ENCODE results near the gene ELAVL3.
A peak's percentile ranks its signal among the peaks of the same experiment; 100 is the strongest.
"Not testable (repeated sequence)": the region's sequence is repeated elsewhere in the genome, so short reads cannot be mapped to it uniquely, and the experiment has no call there.

Gene ELAVL3

DNA sequence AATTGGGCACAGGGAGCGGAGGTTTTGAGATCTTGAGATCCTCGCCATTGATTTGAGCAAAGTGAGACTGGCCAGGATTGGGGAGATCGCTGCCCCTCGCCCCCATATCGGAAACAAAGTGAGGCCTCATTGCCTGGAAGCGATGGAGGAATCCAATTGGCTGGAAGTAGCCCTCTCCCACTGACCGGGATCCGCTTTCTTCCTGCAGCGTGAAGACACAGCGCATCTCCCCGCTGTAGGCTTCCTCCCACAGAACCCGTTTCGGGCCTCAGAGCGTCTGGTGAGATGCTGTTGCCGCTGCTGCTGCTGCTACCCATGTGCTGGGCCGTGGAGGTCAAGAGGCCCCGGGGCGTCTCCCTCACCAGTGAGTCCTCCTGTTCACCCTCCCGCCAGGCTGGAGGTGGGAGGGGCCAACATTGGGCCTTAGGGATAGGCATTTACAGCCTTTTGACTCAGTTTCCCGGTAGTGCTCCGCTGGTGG lies 45.0 kb downstream of the ELAVL3 start:
- peak; percentile 49 for DNase-seq (ENCODE audit: low spot score)

DNA sequence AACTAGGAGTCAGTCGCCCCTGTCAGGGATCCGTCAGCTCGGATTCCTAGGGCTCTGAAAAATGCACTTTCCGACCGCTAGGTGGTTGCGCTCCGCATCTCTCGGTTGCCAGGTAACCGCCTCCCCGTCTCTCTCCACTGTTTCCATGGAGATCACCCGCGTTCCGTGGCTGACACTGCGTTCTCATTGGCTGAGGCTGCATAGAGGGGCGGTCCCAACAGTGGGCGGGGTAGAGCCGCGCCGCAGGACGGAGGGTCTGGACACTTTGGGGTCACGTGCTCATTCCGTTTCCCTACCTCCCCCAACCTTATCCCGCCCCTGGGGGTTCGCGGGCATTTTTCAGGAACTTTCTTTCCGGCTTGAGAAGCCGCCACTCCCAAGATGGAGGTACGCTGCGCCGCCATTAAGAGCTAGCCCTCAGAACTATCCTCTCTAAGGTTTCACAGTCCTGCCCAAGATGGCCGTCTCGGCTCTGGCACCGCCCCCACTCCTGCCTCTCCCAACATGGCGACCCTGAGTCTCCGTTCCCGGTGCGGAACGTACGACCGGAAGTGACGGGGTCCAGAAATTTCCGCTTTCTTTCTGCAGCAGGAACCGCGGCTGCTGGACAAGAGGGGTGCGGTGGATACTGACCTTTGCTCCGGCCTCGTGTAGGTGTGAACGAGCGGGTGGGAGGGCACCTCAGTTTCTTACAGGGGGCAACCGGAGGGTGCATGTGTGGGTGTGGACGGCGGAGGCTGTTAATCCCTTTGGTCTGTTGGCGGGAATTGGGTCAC lies 45.6 kb downstream of the ELAVL3 start, which contains the start of the genes ODAD3 and PRKCSH:
Gene ODAD3, minus strand, starts transcription at position 65 of the 776 bp plus-strand sequence. CDS start 105 bp downstream, outside the sequence.
Gene PRKCSH, plus strand, starts transcription at position 579 of the 776 bp plus-strand sequence. CDS start 483 bp downstream, outside the sequence.
- peak; percentile 99 for DNase-seq (ENCODE audit: low spot score)

DNA sequence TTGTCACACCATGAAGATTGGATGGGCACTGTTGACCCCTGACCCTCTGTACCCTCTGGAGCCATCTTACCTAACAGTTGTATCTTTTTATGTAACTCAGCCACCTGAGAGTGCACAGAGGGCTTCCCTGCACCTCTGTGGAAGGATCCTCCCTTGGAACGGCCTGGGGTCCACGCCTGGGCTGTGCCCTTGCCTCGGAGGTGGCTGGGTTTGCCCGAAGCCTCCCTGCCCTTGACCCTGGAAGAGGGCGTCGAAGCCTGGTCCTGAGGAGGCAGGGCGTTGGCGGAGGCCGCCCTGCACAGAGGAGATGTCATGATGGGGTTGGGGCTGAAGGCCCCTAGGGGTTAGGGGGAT lies 46.2 kb downstream of the ELAVL3 start:
- no peak for DNase-seq (ENCODE audit: low spot score)

DNA sequence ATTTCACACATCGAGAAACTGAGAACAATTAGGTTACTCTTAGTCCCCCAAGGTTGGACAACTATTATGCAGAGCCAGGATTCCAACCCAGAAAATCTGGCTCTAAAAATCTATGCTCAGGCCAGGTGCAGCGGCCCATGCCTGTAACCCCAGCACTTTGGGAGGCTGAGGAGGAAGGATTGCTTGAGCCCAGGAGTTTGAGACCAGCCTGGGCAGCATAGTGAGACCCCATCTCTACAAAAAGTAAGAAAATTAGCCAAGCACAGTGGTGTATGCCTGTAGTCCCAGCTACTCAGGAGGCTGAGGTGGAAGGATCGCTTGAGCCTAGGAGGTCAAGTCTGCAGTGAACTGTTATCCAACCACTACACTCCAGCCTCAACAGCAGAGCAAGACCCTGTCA lies 47.3 kb downstream of the ELAVL3 start:
- DNase-seq (ENCODE audit: low spot score): not testable (repeated sequence)

DNA sequence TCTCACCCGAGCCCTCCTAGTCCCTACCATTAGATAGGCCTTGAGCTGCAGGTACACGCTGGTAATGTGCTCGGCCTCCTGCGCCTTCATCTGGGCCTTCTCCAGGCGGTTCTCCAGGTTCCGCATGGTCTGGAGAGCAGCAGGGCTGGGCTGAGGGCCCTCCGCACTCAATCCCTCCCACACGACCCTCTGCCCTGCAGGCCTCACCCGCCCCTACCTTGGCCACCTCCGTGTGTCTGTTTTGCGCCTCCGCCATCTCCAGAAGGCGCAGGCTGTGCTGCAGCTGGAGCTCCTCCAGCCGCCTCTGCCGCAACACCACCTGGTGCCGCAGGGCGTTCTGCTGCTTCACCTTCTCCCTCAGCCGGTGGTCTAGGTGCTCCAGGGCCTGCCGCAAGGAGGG lies 54.2 kb downstream of the ELAVL3 start:
- no peak for DNase-seq (ENCODE audit: low spot score)

DNA sequence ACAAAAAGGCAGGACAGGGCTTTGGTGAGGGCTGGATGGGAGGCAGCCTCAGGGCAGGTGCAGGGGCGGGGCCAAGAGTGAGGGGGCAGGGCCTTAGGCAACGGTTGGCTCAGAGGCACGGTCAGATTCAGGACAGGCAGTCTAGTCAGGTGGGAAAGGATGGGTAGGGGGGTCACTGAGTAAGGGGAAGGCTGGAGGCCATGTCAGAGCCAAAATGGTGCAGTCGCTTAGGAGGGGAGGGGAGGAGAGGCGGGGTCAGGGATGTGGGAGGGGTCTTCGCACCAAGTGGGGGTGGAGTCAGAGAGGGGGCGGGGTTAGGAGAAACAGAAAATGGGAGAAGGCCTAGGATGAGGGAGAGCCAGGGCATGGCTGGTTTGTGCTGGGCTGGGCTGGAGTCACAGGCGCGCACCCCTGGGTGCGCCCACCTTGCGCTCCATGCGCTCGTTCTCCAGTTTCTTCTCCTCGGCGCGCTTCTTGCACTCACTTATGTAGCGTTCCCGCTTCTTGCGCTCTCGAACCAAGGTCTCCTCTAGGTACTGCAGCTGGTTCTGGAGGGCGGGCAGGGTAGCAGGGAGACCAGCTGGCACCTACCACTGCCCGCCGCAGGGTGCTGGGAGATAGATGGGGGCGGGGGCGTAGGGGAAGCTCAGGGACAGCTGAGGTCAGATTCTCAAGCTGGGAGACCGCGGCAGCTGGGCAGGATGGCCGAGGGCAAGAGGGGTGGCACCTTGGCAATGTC lies 55.0 kb downstream of the ELAVL3 start:
- no peak for DNase-seq (ENCODE audit: low spot score)

DNA sequence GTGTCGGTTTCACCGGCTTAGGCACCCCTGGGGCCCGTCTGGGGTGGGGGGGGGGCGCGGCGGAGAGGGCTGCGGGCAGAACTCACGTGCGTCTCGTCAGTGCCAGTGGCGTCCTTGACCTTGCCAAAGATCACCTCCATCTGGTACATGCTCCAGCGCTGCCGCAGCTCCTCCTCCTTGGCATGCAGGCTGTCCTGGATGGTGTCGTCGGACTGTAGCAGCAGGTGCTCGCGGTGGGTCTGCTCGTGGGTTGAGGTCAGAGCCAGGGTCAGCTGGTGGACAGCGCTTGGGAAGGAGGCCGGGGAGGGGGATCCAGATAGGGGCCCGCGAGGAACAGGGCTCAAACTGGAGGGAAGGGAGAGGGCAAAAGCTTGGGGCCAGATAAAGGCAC lies 57.1 kb downstream of the ELAVL3 start:
- no peak for DNase-seq (ENCODE audit: low spot score)

DNA sequence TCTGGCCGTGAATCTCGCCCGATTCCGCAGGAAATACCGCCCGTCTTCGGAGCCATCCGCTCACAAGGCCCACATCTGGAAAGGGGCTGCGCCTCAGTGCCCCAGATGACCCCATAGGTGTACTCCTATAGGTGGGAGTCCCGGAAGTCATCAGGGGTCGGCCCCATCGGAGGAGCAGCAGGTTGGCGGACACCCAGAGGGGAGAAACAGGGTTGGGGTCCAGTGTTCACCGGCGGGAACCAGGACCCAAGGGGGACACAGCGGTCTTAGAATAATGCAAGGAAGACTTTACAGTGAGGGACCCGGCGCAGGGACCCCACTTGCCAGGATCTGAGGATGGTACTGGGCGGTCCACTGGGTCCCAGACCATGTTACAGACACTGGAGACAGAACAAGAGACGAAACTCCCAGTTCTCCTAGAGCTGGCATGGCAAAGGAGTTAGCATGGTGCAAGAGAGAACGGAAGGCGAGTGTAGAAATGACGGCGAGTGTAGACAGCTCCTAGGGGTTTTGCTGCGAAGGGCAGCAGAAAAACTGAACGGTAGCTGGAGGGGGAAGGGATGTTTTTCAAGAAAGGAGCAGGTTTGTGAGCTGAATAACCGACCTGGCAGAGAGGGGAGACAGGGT lies 57.6 kb downstream of the ELAVL3 start:
- no peak for DNase-seq (ENCODE audit: low spot score)

DNA sequence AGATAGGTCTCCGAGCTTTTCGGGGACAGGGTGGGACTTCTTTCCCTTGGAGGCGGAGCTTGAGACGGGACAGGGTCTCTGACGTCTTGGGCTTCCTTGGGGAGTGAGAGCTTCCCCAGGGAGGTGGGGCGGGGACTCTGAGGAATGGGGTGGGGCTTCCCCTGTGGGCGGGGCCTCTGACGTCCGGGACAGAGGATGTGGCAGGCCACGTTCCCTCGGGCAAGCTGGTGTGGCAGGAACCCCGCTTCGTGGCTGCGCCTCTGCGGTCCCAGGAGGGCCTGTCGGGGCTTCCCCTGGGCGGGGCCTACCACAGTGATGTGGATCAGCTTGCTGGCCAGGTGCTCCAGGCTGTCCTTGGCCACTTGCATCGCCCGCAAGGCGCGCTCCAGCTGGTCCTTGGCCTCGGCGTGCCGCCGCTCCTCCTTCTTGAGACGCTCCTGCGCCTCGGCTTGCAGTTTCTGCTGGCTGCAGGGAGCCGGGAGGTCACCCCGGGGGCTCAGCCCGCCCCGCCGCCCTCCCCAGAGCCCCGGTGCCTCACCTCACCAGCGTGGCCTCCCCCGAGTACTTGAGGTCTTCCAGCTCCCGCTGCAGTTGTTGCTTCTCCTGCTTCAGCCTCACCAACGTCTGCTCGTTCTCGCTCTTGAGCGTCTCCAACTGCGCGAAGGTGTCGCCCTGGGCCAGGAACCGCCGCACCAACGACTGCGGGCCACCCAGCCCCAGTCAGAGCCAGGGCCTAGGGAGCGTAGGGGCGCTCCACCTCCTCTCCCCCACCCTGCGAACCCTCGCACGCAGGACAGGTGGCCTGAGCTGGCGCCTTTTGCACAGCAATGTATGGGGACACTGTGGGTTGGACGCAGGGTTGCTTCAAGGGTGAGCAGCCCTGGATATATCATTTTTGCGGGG lies 58.4 kb downstream of the ELAVL3 start:
- peak; percentile 71 for DNase-seq (ENCODE audit: low spot score)

DNA sequence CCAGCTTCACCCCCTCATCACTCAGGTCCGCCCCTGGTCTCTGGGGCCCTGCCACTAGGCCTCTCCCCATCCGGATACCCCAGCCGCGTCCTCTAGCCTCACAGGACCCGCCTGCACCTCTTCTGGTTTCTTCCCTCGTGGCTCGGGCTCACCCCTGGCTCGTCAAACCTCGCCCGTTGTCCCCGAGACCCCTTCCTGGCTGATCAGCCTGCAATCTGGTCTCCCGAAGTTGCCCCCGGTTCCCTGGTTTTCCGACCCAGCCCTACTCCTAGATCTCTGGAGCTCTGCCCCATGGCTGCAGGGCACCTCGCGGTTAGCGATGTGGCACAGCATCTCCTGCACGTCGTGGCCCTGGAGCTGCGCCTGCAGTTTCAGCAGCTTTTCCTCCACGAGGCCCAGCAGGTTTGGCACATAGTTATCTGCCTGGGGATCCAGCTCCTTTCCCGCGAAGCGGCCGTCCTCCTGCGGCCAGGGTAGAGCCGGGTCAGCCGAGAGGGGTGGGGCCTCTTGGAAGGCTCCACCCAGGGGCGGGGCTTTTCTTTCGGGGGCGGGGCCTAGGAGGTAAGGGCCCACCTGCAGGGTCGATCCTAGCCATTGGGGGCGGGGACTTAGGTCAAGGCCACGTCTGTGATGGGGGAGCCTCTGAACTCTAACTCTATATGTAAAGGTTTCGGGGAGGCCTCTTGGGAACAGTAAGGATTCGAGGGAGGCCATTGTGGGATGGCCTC lies 59.3 kb downstream of the ELAVL3 start:
- no peak for DNase-seq (ENCODE audit: low spot score)

DNA sequence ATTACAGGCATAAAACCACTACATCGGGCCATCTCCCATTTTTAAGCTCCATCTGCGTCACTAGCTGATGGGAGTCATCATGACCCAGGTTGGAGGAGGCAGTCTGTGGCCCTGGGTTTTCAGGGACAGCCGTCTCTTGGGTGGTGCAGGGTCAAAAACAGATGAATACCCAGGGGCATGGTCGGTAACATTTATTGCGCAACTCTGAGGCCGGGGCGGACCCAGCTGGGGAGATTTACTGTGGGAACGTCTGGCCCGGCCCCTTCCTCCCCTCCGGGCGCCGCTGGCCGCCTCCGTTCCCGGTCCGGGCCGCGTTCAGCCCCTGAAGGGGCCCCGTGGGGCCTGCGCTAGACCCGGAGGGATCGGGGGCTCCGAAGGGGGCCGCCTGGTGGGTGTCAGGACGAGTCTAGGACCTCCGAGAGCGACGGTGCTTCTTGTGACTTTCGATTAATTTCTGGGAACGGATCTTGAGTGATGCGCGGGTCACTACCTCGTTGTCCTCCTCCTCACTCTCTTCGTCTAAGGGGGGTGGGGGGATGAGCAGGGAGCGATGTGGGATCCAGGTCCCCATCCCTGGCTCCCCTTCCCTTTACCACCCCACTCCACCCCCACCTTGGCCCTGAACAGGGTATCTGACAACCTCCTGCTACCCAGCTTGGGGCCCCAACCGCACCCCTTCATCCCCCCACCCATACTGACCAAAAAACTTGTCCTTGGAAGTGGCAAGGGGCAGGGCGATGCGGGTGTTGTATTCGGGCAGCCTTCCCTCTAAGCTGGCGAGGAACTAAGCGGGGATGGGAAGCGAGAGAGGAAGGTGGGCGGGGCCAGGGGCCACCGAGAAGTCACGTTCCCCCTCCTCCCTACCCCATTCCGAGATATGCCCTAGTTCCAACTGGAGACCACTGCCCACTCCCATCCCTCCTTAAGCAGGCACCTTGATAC lies 60.1 kb downstream of the ELAVL3 start:
- peak; percentile 28 for DNase-seq (ENCODE audit: low spot score)

DNA sequence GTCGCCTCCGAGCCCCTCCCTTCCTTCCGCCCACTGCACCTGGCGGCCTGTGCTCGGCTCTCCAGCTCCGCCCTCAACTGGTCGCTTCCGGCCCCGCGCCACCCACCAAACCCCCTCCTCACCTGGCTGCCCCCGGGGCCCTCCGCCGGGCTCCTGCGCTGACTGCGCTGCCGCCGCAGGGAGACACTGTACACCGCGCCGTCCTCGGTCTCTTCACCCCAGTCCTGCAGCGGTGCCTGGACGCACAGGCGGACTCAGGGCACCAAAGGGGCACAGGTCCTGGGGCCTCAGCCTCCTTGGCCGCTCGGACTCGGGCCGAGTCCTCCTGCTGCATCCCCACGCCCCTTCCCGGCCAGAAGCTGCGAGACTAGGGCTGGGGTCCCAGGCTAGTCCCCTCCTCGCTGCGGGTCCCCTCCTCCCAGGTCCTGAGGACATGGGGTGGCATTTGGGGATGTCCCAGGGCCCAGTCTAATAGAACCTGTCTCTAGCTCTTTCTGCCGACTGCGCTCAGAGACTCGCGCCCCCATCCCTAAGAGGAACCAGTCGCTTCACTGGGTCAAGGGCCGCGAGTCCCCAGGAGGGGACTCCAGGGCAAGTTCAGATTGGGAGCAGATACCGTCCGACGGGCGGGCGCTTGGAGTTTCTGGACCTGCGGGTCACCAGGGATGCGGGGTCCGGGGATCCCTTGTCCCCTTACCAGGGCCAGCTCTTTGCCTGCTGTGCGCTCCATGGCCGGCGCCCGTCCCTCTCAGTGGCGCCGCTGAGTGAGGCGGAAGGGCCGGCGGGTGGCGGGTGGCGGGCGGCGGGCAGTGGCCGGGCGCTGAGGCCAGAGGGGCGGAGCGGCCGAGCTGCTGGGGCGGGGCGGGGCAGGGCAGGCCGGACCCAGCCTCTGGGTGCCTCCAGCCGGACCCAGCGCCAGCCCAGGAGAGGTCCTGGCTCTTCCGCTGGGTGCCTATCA lies 62.0 kb downstream of the ELAVL3 start, which contains the start of gene RGL3:
Gene RGL3, minus strand, starts transcription at position 766 of the 958 bp plus-strand sequence. Its CDS starts 36 bp downstream, at position 730.
- DNase-seq (ENCODE audit: low spot score): peak; percentile 40

DNA sequence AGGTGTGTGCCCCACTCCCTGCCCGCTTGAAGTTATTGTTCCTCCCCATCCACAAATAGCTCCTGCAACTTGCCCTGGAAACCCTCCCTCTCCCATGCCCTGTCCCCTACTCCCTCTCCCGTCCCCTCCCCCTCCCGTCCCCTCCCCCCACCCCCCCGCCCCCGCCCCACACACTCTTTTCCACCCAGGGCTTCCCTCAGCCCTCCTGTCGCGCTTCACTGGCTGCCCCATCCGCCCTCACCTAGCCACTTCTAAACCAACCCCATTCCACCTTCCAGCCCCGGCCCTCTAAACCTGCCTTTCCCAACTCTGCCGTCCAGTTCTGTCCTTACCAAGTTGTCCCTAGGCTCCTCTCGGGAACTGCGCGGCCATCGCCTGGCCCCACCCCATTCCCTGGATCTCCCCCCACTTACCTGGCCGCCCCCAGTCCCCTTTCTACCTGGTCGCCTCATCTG lies 62.7 kb downstream of the ELAVL3 start:
- no peak for DNase-seq (ENCODE audit: low spot score)

DNA sequence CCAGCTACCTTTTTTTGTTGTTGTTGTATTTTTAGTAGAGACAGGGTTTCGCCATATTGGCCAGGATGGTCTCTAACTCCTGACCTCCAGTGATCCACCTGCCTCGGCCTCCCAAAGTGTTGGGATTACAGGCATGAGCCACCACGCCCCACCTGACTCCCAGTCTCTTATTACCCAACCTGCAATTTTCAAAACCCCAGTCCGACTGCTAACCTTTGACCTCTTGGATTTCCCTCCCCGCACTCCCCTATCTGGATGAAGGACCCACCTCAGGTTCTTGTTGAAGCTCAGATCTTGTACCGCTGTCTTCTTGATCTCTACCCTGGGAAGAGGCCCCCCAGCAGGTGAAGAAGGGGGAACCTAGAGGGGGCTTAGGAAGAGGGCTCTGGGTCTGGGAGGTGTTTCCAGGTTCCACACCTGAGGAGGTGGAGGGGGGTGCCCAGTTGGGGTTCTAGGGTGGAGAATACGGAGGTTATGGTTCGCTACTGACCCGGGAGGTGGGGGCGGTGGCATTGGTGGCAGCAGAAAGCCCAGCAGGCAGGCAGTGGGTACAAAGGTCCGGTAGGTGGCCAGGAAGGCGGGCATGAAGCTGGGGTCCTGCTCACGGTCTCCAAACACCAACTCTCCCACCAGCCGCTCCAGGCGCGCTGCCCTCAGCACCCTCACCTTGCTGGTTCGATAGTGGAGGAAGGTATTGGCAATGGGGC lies 64.3 kb downstream of the ELAVL3 start:
- DNase-seq (ENCODE audit: low spot score): no peak

DNA sequence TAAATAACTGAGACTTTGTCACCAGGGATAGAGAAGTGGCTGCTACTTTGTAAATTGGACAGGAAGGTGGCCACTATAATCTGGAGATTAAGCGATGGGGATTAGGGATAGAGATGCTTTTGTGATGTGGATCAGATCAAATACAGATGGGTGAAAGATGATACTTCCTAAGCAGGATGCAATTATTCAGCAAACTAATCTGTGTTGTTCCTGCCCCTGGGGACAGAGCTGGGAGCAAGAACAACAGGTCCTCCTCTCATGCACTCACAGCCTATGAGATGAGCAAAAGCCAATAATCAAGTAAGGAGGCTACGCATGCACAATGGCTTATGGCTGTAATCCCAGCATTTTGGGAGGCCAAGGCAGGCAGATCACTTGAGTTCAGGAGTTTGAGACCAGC lies 66.3 kb downstream of the ELAVL3 start:
- no peak for DNase-seq (ENCODE audit: low spot score)

DNA sequence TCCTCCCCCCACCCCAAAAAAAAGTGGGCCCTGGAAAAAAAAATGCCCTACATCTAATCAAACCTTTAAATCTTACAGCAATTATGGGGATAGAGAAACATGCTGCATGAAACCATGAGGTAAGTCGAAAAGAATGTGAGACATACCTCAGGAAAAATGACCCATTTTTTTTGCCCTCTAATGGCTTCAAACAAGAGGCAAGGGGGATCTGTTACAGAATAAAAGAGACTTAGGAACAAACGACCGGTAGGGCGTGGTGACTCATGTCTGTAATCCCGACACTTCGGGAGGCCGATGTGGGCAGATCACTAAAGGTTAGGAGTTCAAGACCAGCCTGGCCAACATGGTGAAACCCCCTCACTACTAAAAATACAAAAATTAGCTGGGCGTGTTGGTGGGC lies 70.2 kb downstream of the ELAVL3 start:
- DNase-seq (ENCODE audit: low spot score): no peak

DNA sequence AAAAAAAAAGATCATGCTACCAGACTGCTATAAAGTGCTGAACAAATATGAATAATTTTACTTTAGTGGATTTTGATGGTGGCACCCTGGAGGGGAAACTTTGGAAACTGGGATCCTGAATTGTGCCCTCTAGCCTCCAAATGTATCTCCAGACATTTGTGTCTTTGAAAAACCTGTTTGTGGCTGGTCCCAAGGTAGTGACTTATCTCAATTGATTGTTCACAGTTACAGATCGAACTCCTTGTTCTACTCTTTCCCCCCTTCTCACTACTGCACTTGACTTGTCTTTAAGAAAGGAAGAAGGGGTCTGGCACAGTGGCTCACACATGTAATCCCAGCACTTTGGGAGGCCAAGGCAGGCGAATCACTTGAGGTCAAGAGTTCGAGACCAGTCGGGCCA lies 72.3 kb downstream of the ELAVL3 start:
- DNase-seq (ENCODE audit: low spot score): no peak

All from GM03348 (cell line).